ENCODE measurements around the gene CASP4. TPM values are rescaled to one million over a fixed set of nuclear protein-coding genes. Genes with fewer than 3 reads are reported as not detected.

The CASP4 gene
- total RNA-seq, 6 experiments from 2014 or later: 16.2 to 126 (median 74.8) TPM

GRCh38 chr11:105003151-105003550 is 34.8 kb upstream of the CASP4 start:
- DNase-seq: no peak
- WGBS (ENCODE audit: insufficient coverage, low coverage, low lambda C conversion rate, missing lambda C conversion rate): 43% methylated on average over 2 of the region's 2 CpGs
- intact Hi-C loops (cut with DNase I): no loop called here
- no peaks in the 10 kb centered on the region for H3K27me3 ChIP-seq
- no peaks in the 10 kb centered on the region for H3K36me3 ChIP-seq
- no peak for TF ChIP-seq CTCF (IDR thresholded peaks at IDR 0.05)
- TF ChIP-seq POLR2A (IDR thresholded peaks at IDR 0.05): no peak
- H3K4me1 ChIP-seq: peaks cover 0 to 4% (median 0%) of the 10 kb centered on the region in 4 donors
- no peak for ATAC-seq
- H3K4me3 ChIP-seq: no peak overlapping the region
- no peak overlapping the region for H3K27ac ChIP-seq
- no peaks in the 10 kb centered on the region for H3K9me3 ChIP-seq

GRCh38 chr11:105000797-105001196 is 32.4 kb upstream of the CASP4 start:
- WGBS (ENCODE audit: insufficient coverage, low coverage, low lambda C conversion rate, missing lambda C conversion rate): 65% methylated on average over 7 of the region's 7 CpGs
- Histone ChIP-seq H3K27ac (no peak overlapping the region), H3K4me3 (no peak overlapping the region), H3K9me3 (no peaks in the 10 kb centered on the region), H3K27me3 (no peaks in the 10 kb centered on the region), H3K36me3 (no peaks in the 10 kb centered on the region), H3K4me1 (peaks cover 0 to 4% (median 0%) of the 10 kb centered on the region in 4 donors)
- intact Hi-C loops (cut with DNase I): no loop called here
- peak; percentile 55 to 86 (median 76) for ATAC-seq
- peak; percentile 36 to 77 (median 50) for TF ChIP-seq CTCF (IDR thresholded peaks at IDR 0.05)
- TF ChIP-seq POLR2A (IDR thresholded peaks at IDR 0.05): no peak
- DNase-seq: no peak

GRCh38 chr11:105000167-105000566 is 31.8 kb upstream of the CASP4 start:
- no peak for TF ChIP-seq CTCF (IDR thresholded peaks at IDR 0.05)
- TF ChIP-seq POLR2A (IDR thresholded peaks at IDR 0.05): no peak
- no peak overlapping the region for H3K27ac ChIP-seq
- peaks cover 0 to 4% (median 0%) of the 10 kb centered on the region in 4 donors for H3K4me1 ChIP-seq
- H3K36me3 ChIP-seq: no peaks in the 10 kb centered on the region
- WGBS (ENCODE audit: insufficient coverage, low coverage, low lambda C conversion rate, missing lambda C conversion rate): 67% methylated on average over 1 of the region's 5 CpGs
- DNase-seq: no peak
- no peaks in the 10 kb centered on the region for H3K9me3 ChIP-seq
- H3K4me3 ChIP-seq: no peak overlapping the region
- peak in 1 of 4 donors; percentile 27 for ATAC-seq
- intact Hi-C loops (cut with DNase I): no loop called here
- no peaks in the 10 kb centered on the region for H3K27me3 ChIP-seq

- Histone ChIP-seq H3K9me3 (no peaks in the 10 kb centered on the region), H3K27me3 (no peaks in the 10 kb centered on the region), H3K27ac (no peak overlapping the region), H3K36me3 (no peaks in the 10 kb centered on the region), H3K4me1 (peaks cover 0 to 4% (median 0%) of the 10 kb centered on the region in 4 donors), H3K4me3 (no peak overlapping the region)
- TF ChIP-seq POLR2A (IDR thresholded peaks at IDR 0.05): no peak
- no peak for TF ChIP-seq CTCF (IDR thresholded peaks at IDR 0.05)
- intact Hi-C loops (cut with DNase I): no loop called here
- DNase-seq: no peak
- ATAC-seq: peak in 1 of 4 donors; percentile 35
- WGBS (ENCODE audit: insufficient coverage, low coverage, low lambda C conversion rate, missing lambda C conversion rate): 47% methylated on average over 1 of the region's 1 CpG
Observed at GRCh38 chr11:104999721-105000120, 31.3 kb upstream of the CASP4 start.

GRCh38 chr11:104997288-104997687 is 28.9 kb upstream of the CASP4 start:
- ATAC-seq: peak in 1 of 4 donors; percentile 25
- H3K27ac ChIP-seq: no peak overlapping the region
- intact Hi-C loops (cut with DNase I): no loop called here
- WGBS (ENCODE audit: insufficient coverage, low coverage, low lambda C conversion rate, missing lambda C conversion rate): 58% methylated on average over 6 of the region's 6 CpGs
- H3K9me3 ChIP-seq: no peaks in the 10 kb centered on the region
- H3K4me1 ChIP-seq: no peaks in the 10 kb centered on the region
- peak in 3 of 4 donors; percentile 7 to 18 (median 10) for TF ChIP-seq CTCF (IDR thresholded peaks at IDR 0.05)
- TF ChIP-seq POLR2A (IDR thresholded peaks at IDR 0.05): no peak
- no peak overlapping the region for H3K4me3 ChIP-seq
- H3K27me3 ChIP-seq: no peaks in the 10 kb centered on the region
- no peaks in the 10 kb centered on the region for H3K36me3 ChIP-seq
- no peak for DNase-seq
